ENCODE measurements around the gene BCL6B. TPM values are rescaled to one million over a fixed set of nuclear protein-coding genes. Genes with fewer than 3 reads are reported as not detected.

Gene BCL6B
- total RNA-seq, 4 donors from 2014 or later: 0.93 to 3.9 (median 3.3) TPM

DNA sequence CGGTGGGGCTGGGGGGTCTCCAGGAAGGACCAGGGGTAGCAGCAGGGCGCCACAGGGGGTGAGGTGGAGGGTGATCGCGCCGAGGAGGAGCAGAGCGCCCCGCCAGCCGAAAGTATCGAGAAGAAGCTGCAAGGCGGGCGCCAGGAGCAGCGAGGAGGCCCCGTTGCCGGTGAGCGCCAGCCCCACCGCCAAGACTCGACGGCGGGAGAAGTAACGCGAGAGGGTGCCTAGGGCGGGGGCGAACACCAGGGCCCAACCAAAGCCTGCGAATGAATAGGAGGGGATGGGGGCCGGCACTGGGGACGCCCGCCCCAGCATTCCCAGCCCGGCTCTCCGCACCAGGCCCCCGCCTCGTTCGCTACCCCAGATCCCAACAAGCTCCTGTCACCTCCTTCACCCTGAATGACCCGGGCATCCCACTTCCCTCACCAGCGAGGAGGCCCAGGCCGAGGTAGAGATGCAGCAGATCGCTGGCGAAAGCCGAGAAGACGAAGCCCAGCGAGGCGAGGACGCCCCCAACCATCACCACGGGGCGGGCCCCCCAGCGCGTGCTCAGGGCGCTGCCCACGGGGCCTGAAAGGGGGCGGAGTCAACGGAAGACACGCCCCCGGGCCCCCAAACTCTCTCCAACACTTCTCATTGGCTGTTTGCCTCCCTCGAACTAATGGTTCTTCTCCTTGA is 19.8 kb downstream of the BCL6B start:
- Histone ChIP-seq H3K4me1 (peaks cover 0 to 45% (median 25%) of the 10 kb centered on the region in 3 donors), H3K27me3 (peaks cover 57% of the 10 kb centered on the region), H3K4me3 (peak overlapping the region in 1 of 2 donors; percentile 54), H3K36me3 (no peaks in the 10 kb centered on the region), H3K9me3 (no peaks in the 10 kb centered on the region), H3K27ac (peak overlapping the region in 1 of 4 donors; percentile 66)
- 20% methylated on average over 9 of the region's 53 CpGs; no CpG with 5 or more reads in 1 of the 2 donors for WGBS, 2 donors (ENCODE audit: low coverage in 1 of 2)
- no peak for TF ChIP-seq POLR2AphosphoS5 (IDR thresholded peaks at IDR 0.05)
- no peak for TF ChIP-seq CTCF (IDR thresholded peaks at IDR 0.05)
- no peak for ATAC-seq

DNA sequence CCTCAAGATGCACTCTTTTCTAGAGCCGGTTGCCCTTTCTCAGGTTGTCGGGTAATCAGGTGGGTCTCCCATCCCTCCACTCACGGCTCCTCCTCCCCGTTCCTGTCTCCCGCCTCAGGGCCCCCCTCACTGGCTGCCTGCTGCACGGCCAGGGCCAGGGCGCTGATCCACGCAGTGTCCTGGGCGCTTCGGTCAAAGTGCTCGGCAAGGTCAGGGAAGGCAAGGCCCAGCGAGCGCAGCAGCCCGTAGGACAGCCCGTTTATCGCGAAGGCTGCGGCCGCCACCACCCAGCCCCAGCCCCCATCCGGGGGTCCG is 20.3 kb downstream of the BCL6B start:
- Histone ChIP-seq H3K27ac (peak overlapping the region in 3 of 4 donors; percentile 31 to 66 (median 35)), H3K4me3 (peak overlapping the region in 1 of 2 donors; percentile 54), H3K4me1 (peaks cover 0 to 45% (median 25%) of the 10 kb centered on the region in 3 donors), H3K36me3 (no peaks in the 10 kb centered on the region), H3K9me3 (no peaks in the 10 kb centered on the region), H3K27me3 (peaks cover 61% of the 10 kb centered on the region)
- TF ChIP-seq EP300 (IDR thresholded peaks at IDR 0.05): no peak
- TF ChIP-seq POLR2AphosphoS5 (IDR thresholded peaks at IDR 0.05): no peak
- TF ChIP-seq CTCF (IDR thresholded peaks at IDR 0.05): no peak
- no peak for TF ChIP-seq POLR2A (IDR thresholded peaks at IDR 0.05)
- ATAC-seq: peak; percentile 36
- no CpG with 5 or more reads among the region's 21 CpGs for WGBS, 2 donors (ENCODE audit: low coverage in 1 of 2)

GRCh38 chr17:7043497-7044198 is 20.8 kb downstream of the BCL6B start, which contains the start of gene SLC16A11:
TSS of gene SLC16A11 (minus strand) at chr17:7044092. CDS start at chr17:7043513, 579 bp downstream.
- peaks cover 0 to 45% (median 25%) of the 10 kb centered on the region in 3 donors for H3K4me1 ChIP-seq
- peak within 1 kb of the TSS in 3 of 4 donors; percentile 31 to 66 (median 35) for H3K27ac ChIP-seq
- peak; percentile 57 for ATAC-seq

GRCh38 chr17:7045492-7046126 is 22.8 kb downstream of the BCL6B start:
- peaks cover 84% of the 10 kb centered on the region for H3K27me3 ChIP-seq
- no peaks in the 10 kb centered on the region for H3K36me3 ChIP-seq
- H3K9me3 ChIP-seq: no peaks in the 10 kb centered on the region
- H3K4me3 ChIP-seq: peak overlapping the region in 1 of 2 donors; percentile 31
- ATAC-seq: peak; percentile 27
- peaks cover 0 to 45% (median 25%) of the 10 kb centered on the region in 3 donors for H3K4me1 ChIP-seq
- H3K27ac ChIP-seq: peak overlapping the region in 2 of 4 donors; percentile 44 to 60
- TF ChIP-seq EP300 (IDR thresholded peaks at IDR 0.05) (no peak), CTCF (IDR thresholded peaks at IDR 0.05) (peak in 3 of 4 experiments; percentile 73 to 76 (median 74)), POLR2A (IDR thresholded peaks at IDR 0.05) (no peak)
- WGBS, 2 donors (ENCODE audit: low coverage in 1 of 2): 0 to 24% methylated on average over 2 to 4 of the region's 5 CpGs

More at GRCh38 chr17:7043497-7044198, 20.8 kb downstream of the BCL6B start, which contains the start of gene SLC16A11:
- Histone ChIP-seq H3K4me3 (peak within 1 kb of the TSS; percentile 2 to 54), H3K36me3 (no peaks in the 10 kb centered on the region), H3K9me3 (no peaks in the 10 kb centered on the region), H3K27me3 (peaks cover 66% of the 10 kb centered on the region)
- TF ChIP-seq CTCF (IDR thresholded peaks at IDR 0.05) (no peak), EP300 (IDR thresholded peaks at IDR 0.05) (no peak), POLR2AphosphoS5 (IDR thresholded peaks at IDR 0.05) (no peak), POLR2A (IDR thresholded peaks at IDR 0.05) (no peak)
- 4 to 15% methylated on average over 8 to 15 of the region's 58 CpGs for WGBS, 2 donors (ENCODE audit: low coverage in 1 of 2)

All from gastroesophageal sphincter (tissue), 4 donors.